K562 (cell line): ENCODE data around the gene C16orf95. TPM values are rescaled to one million over a fixed set of nuclear protein-coding genes. Genes with fewer than 3 reads are reported as not detected.

ENCODE experiments used
- ATAC-seq: fragments of 200-7000 bp; cut with Tn5 transposase; 3 replicates; pipeline ENCODE4 v1.9.1; 2020; ENCODE audit warnings: moderate library complexity
- BruUV-seq: library from RNA; stranded (reverse); fragments of 400-500 nt; replicated peaks from 2 replicates; lab custom pipeline; 2021; lab: Mats Ljungman, UMichigan
- CTCF ChIA-PET: fragments of 300-600 bp; formaldehyde crosslinking; extraction: SDS; loops from one replicate; lab custom pipeline; 2021; ENCODE audit warnings: low intra/inter-chr PET ratio; lab: Yijun Ruan, JAX
- POLR2A ChIA-PET: fragments of 300-600, 350-650 bp; sonication (Branson Sonifier 250); formaldehyde crosslinking; extraction: SDS; loops from one replicate; lab custom pipeline; 2021; ENCODE audit warnings: antibody characterized with exemption, inconsistent platforms; lab: Yijun Ruan, JAX
- DNase-seq, 4 experiments: peaks; one replicate each; pipeline versions ENCODE4 v3.0.0 to v3.0.0-alpha.2; 2011 to 2018; ENCODE audit warnings: low spot score in 3 of 4, mixed read lengths in 3 of 4; ENCODE audit errors: extremely low read depth in 1 of 4
- FAIRE-seq: peaks from 2 replicates; lab custom pipeline; 2011; peaks lifted over from hg19 to GRCh38; lab: Jason Lieb, UNC
- H2AFZ ChIP-seq: 2 replicates; pipeline ENCODE4 v1.6.0; 2011; ENCODE audit warnings: low read depth, low read length, control low read depth, inconsistent platforms
- H3K27ac ChIP-seq: fragments of 200-600 bp; 3 replicates; pipeline ENCODE4 v1.8.0; 2011; ENCODE audit warnings: low read depth, mild to moderate bottlenecking, control low read depth, inconsistent platforms, low read length, moderate library complexity, mixed read lengths; ENCODE audit errors: extremely low read depth
- H3K27me3 ChIP-seq, 2 experiments: fragments of 300-600 bp in 1 of 2; 2 replicates in 1 of 2; 3 replicates in 1 of 2; pipeline versions ENCODE4 v1.6.0 to v1.8.0; 2011; ENCODE audit warnings: inconsistent platforms in 2 of 2, low read length in 2 of 2, mild to moderate bottlenecking in 1 of 2, mixed read lengths in 1 of 2, moderate library complexity in 1 of 2; ENCODE audit not compliant: control insufficient read depth in 2 of 2, insufficient read depth in 2 of 2
- H3K36me3 ChIP-seq: fragments of 300-600 bp; 3 replicates; pipeline ENCODE4 v1.8.0; 2011; ENCODE audit warnings: mild to moderate bottlenecking, low read length, inconsistent platforms; ENCODE audit not compliant: control insufficient read depth, insufficient read depth
- H3K4me1 ChIP-seq, 2 experiments: fragments of 200-600 bp in 1 of 2; replicated peaks in 1 of 2; 2 replicates in 1 of 2; 3 replicates in 1 of 2; pipeline versions ENCODE4 v1.5.1 to v1.8.0; 2011; ENCODE audit warnings: inconsistent platforms in 2 of 2, low read length in 2 of 2, mild to moderate bottlenecking in 1 of 2, mixed read lengths in 1 of 2, moderate library complexity in 1 of 2; ENCODE audit not compliant: control insufficient read depth in 2 of 2, insufficient read depth in 2 of 2
- H3K4me2 ChIP-seq: 2 replicates; pipeline ENCODE4 v1.6.1; 2011; ENCODE audit warnings: low read length, control low read depth, inconsistent platforms, mixed read lengths; ENCODE audit not compliant: insufficient read depth
- H3K4me3 ChIP-seq: fragments of 200-600 bp; sonication (generic), shearing (Covaris generic); 2 replicates; pipeline ENCODE4 v1.5.1; 2016; ENCODE audit warnings: control low read depth, inconsistent platforms
- H3K79me2 ChIP-seq: fragments of 200-600 bp; 3 replicates; pipeline ENCODE4 v1.8.0; 2011; ENCODE audit warnings: low read length, inconsistent platforms; ENCODE audit not compliant: control insufficient read depth, insufficient read depth
- H3K9ac ChIP-seq, 2 experiments: 2 replicates each; pipeline versions ENCODE4 v1.6.0 to v1.6.1; 2011; ENCODE audit warnings: low read depth in 2 of 2, low read length in 2 of 2, control low read depth in 1 of 2, inconsistent platforms in 1 of 2, mild to moderate bottlenecking in 1 of 2, mixed read lengths in 1 of 2; ENCODE audit not compliant: insufficient read depth in 1 of 2
- H3K9me1 ChIP-seq: one replicate; pipeline ENCODE4 v1.6.0; 2011; ENCODE audit warnings: inconsistent platforms, mild to moderate bottlenecking, low read length, moderate library complexity; ENCODE audit not compliant: control insufficient read depth, insufficient read depth
- H3K9me3 ChIP-seq: replicated peaks from 2 replicates; pipeline ENCODE4 v1.5.1; 2011; ENCODE audit warnings: low read depth, low read length, inconsistent platforms; ENCODE audit not compliant: control insufficient read depth, insufficient read depth
- H4K20me1 ChIP-seq: replicated peaks from 2 replicates; pipeline ENCODE4 v1.6.1; 2011; ENCODE audit warnings: low read length, inconsistent platforms, mixed read lengths; ENCODE audit not compliant: control insufficient read depth, insufficient read depth
- AFF1 ChIP-seq, 2 experiments: fragments of 450-650 bp; IDR thresholded peaks; 2 replicates each; pipeline ENCODE4 v1.6.1; 2018; ENCODE audit warnings: mild to moderate bottlenecking in 2 of 2, low read depth in 1 of 2; ENCODE audit not compliant: partially characterized antibody in 2 of 2
- HSF4 ChIP-seq: fragments of 250-450 bp; sonication (Bioruptor Pico); IDR thresholded peaks from 2 replicates; pipeline ENCODE4 v2.1.2; 2022; ENCODE audit warnings: mild to moderate bottlenecking, moderate library complexity, borderline replicate concordance
- MYNN ChIP-seq, 2 experiments: sonication (generic); formaldehyde crosslinking in 1 of 2; IDR thresholded peaks; 2 replicates each; pipeline versions ENCODE4 v1.5.0 to v1.6.1; 2016 to 2020; ENCODE audit warnings: antibody characterized with exemption in 1 of 2, missing genetic modification reagents in 1 of 2
- NCOA4 ChIP-seq: fragments of 450-650 bp; IDR thresholded peaks from 2 replicates; pipeline ENCODE4 v1.6.1; 2018; ENCODE audit warnings: mild to moderate bottlenecking; ENCODE audit not compliant: partially characterized antibody
- PHF8 ChIP-seq: fragments of 200-600 bp; sonication (generic); IDR thresholded peaks from 2 replicates; pipeline ENCODE4 v1.6.1; 2012; ENCODE audit warnings: mixed run types, mild to moderate bottlenecking, inconsistent platforms, low read length, moderate library complexity, borderline replicate concordance
- POLR2G ChIP-seq: fragments of 200-400 bp; formaldehyde crosslinking; IDR thresholded peaks from 2 replicates; pipeline ENCODE4 v1.6.1; 2017; ENCODE audit warnings: low read depth, mild to moderate bottlenecking, antibody characterized with exemption, low read length, moderate library complexity
- SIN3B ChIP-seq: fragments of 450-650 bp; IDR thresholded peaks from 2 replicates; pipeline ENCODE4 v1.6.1; 2017; ENCODE audit warnings: low read depth, mild to moderate bottlenecking, moderate library complexity
- ZNF146 ChIP-seq: IDR thresholded peaks from one replicate; pipeline ENCODE4 v1.6.1; 2018; ENCODE audit warnings: missing compliant biosample characterization; ENCODE audit not compliant: unreplicated experiment
- ZNF316 ChIP-seq: fragments of 450-650 bp; IDR thresholded peaks from 2 replicates; pipeline ENCODE4 v1.6.1; 2016
- WGBS: fragments of 100-300 bp; shearing (Covaris generic); methylation state at CpG from one replicate; pipeline ENCODE4 v1.1.6; 2016; ENCODE audit warnings: low coverage, mixed read lengths; ENCODE audit not compliant: insufficient coverage; ENCODE audit errors: missing lambda C conversion rate; 5-methylcytosine and 5-hydroxymethylcytosine counted together
- in situ Hi-C: fragments of 300-500 bp; cut with MboI; formaldehyde crosslinking; loops from 4 replicates; pipeline ENCODE4 v1.15.0; 2018; ENCODE audit warnings: inconsistent platforms, mixed read lengths
- intact Hi-C: fragments of 100-400 bp; cut with micrococcal nuclease; formaldehyde crosslinking; loops from 2 replicates; pipeline ENCODE4 v1.14.2; 2022
- polyA plus RNA-seq, 8 experiments: library from polyadenylated mRNA; depleted of rRNA in 4 of 8; stranded (reverse) in 5 of 8; unstranded in 3 of 8; fragments of >200 nt; fragmentation: Nextera tagmentation in 2 of 8; fragmentation: Illumina TruSeq in 1 of 8; extraction: Ambion mirVana in 2 of 8; extraction: Trizol in 1 of 8; gene quantifications; 2 replicates each; pipeline versions ENCODE4 v1.2.1 to v1.2.3, GENCODE V29; 2011 to 2014; ENCODE audit warnings: inconsistent platforms in 1 of 8, missing spikeins in 1 of 8
- total RNA-seq, 7 experiments: library from RNA; depleted of rRNA in 6 of 7; stranded (reverse); fragments of >200 nt in 6 of 7; fragmentation: Illumina TruSeq in 2 of 7; extraction: Trizol in 2 of 7; gene quantifications; 2 replicates each; pipeline versions ENCODE4 v1.2.1 to v1.2.3, GENCODE V29; 2011 to 2021; ENCODE audit warnings: low replicate concordance in 1 of 7

C16orf95 gene
- total and polyA plus RNA-seq, 9 of the 15 experiments (the other 6 are each of a cell fraction or from before 2014, with no cell fraction given): 6.5 to 20.5 (median 9.4) TPM

- H3K4me3 ChIP-seq: no peak overlapping the region
- no peak for ATAC-seq
- H3K9me3 ChIP-seq: no peaks in the 10 kb centered on the region
- H3K9me1 ChIP-seq: peaks cover 3% of the 10 kb centered on the region
- 92% methylated on average over 21 of the region's 31 CpGs for WGBS
- no peak overlapping the region for H3K4me2 ChIP-seq
- in situ Hi-C loops (no loop called here), intact Hi-C loops (no loop called here)
- peaks cover 76% of the 10 kb centered on the region; the same call in 2 of the 3 replicates for H3K36me3 ChIP-seq
- ChIA-PET POLR2A (interaction anchor here (0.6 to 3.8 kb wide), 2 partner anchors 13 to 63 kb away, joined by 5 to 15 read pairs; no protein-coding TSS in a partner anchor), CTCF (no interaction called here)
- TF ChIP-seq POLR2G (peak; percentile 35; the same call in 1 of the 2 replicates), PHF8 (no peak), ZNF316 (no peak)
- H3K9ac ChIP-seq: no peak overlapping the region; a peak in 1 of 4 replicates
- no peaks in the 10 kb centered on the region for H3K27me3 ChIP-seq
- no peak overlapping the region for H2AFZ ChIP-seq
- no peak overlapping the region for H3K27ac ChIP-seq
- DNase-seq: no peak
- H3K79me2 ChIP-seq: no peaks in the 10 kb centered on the region
- H3K4me1 ChIP-seq: peaks cover 0 to 3% of the 10 kb centered on the region in 2 experiments; a peak in 1 of 5 replicates
- H4K20me1 ChIP-seq: peaks cover 11% of the 10 kb centered on the region
- FAIRE-seq: no peak
- no TSS peak for BruUV-seq
Observed at GRCh38 chr16:87331241-87331801, 14.1 kb upstream of the C16orf95 start.

GRCh38 chr16:87330646-87331045, 13.5 kb upstream of the C16orf95 start:
- no TSS peak for BruUV-seq
- H3K9me3 ChIP-seq: no peaks in the 10 kb centered on the region
- FAIRE-seq: no peak
- H3K9ac ChIP-seq: no peak overlapping the region
- no peak overlapping the region for H3K4me2 ChIP-seq
- DNase-seq: no peak
- WGBS: 85% methylated on average over 14 of the region's 15 CpGs
- no peak overlapping the region for H3K4me3 ChIP-seq
- H3K27me3 ChIP-seq: no peaks in the 10 kb centered on the region
- no peak for ATAC-seq
- ChIA-PET CTCF (no interaction called here), POLR2A (interaction anchor here (3.8 kb wide), 1 partner anchor 12 kb away, joined by 15 read pairs; no protein-coding TSS in a partner anchor)
- H3K9me1 ChIP-seq: peaks cover 3% of the 10 kb centered on the region
- no peaks in the 10 kb centered on the region for H3K79me2 ChIP-seq
- H3K36me3 ChIP-seq: peaks cover 70% of the 10 kb centered on the region; the same call in 2 of the 3 replicates
- in situ Hi-C loops: no loop called here
- H4K20me1 ChIP-seq: peaks cover 11% of the 10 kb centered on the region; the same call in 1 of the 2 replicates
- no peak overlapping the region for H3K27ac ChIP-seq
- H2AFZ ChIP-seq: no peak overlapping the region
- intact Hi-C loops: no loop called here
- peaks cover 0 to 4% of the 10 kb centered on the region in 2 experiments; a peak in 1 of 5 replicates for H3K4me1 ChIP-seq
- TF ChIP-seq NCOA4: no peak
- no peak for TF ChIP-seq HSF4 (CRISPR knock-in tag)
- no peak for TF ChIP-seq MYNN (IDR thresholded peaks at IDR 0.05)
- no peak for TF ChIP-seq MYNN (CRISPR knock-in tag; IDR thresholded peaks at IDR 0.05)
- TF ChIP-seq ZNF146 (CRISPR knock-in tag): no peak
- no peak for TF ChIP-seq SIN3B
- no peak for TF ChIP-seq AFF1 (IDR thresholded peaks at IDR 0.05; ENCODE audit: low read depth in 1 of 2, partially characterized antibody in 2 of 2)
